GM13977 (cell line): Measurements from ENCODE around the gene CALML3.

Experiments
- DNase-seq: peaks from one replicate; pipeline ENCODE4 v3.0.0; 2012; ENCODE audit warnings: low spot score
- in situ Hi-C: fragments of 300-500 bp; cut with MboI; formaldehyde crosslinking; loops from one replicate; pipeline ENCODE4 v1.12.0; 2022; ENCODE audit warnings: low sequenced_read_pairs, low pct_unique_long_range_greater_than_20kb, mixed read lengths, inconsistent platforms; ENCODE audit not compliant: unreplicated experiment
- TF ChIP-seq, protein P1 (sequence below): IDR thresholded peaks from 2 replicates; pipeline ENCODE4 v1.5.1; 2012; ENCODE audit warnings: mild to moderate bottlenecking, control low read depth; ENCODE audit not compliant: insufficient read depth; ENCODE audit errors: extremely low read depth, missing control alignments

Gene CALML3

GRCh38 chr10:5536486-5537081 is 11.8 kb downstream of the CALML3 start:
- no peak for DNase-seq
- in situ Hi-C loops, result no loop called here
- TF ChIP-seq, protein P1, sequence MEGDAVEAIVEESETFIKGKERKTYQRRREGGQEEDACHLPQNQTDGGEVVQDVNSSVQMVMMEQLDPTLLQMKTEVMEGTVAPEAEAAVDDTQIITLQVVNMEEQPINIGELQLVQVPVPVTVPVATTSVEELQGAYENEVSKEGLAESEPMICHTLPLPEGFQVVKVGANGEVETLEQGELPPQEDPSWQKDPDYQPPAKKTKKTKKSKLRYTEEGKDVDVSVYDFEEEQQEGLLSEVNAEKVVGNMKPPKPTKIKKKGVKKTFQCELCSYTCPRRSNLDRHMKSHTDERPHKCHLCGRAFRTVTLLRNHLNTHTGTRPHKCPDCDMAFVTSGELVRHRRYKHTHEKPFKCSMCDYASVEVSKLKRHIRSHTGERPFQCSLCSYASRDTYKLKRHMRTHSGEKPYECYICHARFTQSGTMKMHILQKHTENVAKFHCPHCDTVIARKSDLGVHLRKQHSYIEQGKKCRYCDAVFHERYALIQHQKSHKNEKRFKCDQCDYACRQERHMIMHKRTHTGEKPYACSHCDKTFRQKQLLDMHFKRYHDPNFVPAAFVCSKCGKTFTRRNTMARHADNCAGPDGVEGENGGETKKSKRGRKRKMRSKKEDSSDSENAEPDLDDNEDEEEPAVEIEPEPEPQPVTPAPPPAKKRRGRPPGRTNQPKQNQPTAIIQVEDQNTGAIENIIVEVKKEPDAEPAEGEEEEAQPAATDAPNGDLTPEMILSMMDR, result no peak

GRCh38 chr10:5537684-5538083 is 12.9 kb downstream of the CALML3 start:
- in situ Hi-C loops, result no loop called here
- DNase-seq, result no peak
- TF ChIP-seq, protein P1, result no peak

- in situ Hi-C loops, result no loop called here
- TF ChIP-seq, protein P1, result no peak
- no peak for DNase-seq
Observed at GRCh38 chr10:5538446-5538845, 13.7 kb downstream of the CALML3 start.

GRCh38 chr10:5538892-5539651 is 14.3 kb downstream of the CALML3 start:
- TF ChIP-seq, protein P1, result no peak
- in situ Hi-C loops, result no loop called here
- DNase-seq, result no peak

DNA sequence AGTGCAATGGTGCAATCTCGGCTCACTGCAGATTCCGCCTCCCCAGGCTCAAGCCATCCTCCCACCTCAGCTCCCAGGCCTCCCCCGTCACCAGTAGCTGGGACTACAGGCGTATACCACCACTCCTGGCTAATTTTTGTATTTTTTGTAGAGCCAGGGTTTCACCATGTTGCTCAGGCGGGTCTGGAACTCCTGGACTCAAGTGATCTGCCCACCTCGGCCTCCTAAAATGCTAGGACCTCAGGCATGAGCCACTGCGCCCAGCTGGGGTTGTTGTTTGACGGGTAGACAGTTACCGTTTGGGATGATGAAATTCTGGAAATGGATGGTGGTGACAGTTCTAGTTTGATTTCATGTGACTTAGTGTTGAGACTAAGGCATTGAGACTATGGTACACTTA is 15.3 kb downstream of the CALML3 start:
- no peak for DNase-seq
- in situ Hi-C loops, result no loop called here
- TF ChIP-seq, protein P1, result no peak

- TF ChIP-seq, protein P1, result no peak
- in situ Hi-C loops, result no loop called here
- no peak for DNase-seq
Observed at GRCh38 chr10:5540891-5541290, 16.1 kb downstream of the CALML3 start.
